ENCODE measurements around the gene NPHP4. TPM values are rescaled to one million over a fixed set of nuclear protein-coding genes. Genes with fewer than 3 reads are reported as not detected.

Gene NPHP4
- total and polyA plus RNA-seq, 10 of the 15 experiments (the other 5 are each of a cell fraction or from before 2014, with no cell fraction given) = 0.16 to 10.5 (median 3.1) TPM

GRCh38 chr1:5814046-5814619 is 178.1 kb downstream of the NPHP4 start (continued):
- TF ChIP-seq REST (IDR thresholded peaks at IDR 0.05; ENCODE audit: low read depth, low read length) (no peak), KAT2A (conservative IDR thresholded peaks at IDR 0.05; ENCODE audit: control insufficient read depth, low read depth, low read length) (no peak), ZNF592 (IDR thresholded peaks at IDR 0.05) (no peak)

GRCh38 chr1:5813480-5813879 is 178.7 kb downstream of the NPHP4 start:
- Histone ChIP-seq H3K9ac (ENCODE audit: control insufficient read depth, insufficient read depth, low read length) (no peak overlapping the region), H3K27me3 (replicated peaks in 1 of 2; ENCODE audit: control insufficient read depth in 2 of 2, insufficient read depth in 2 of 2, low read length in 1 of 2) (no peaks in the 10 kb centered on the region), H3K79me2 (ENCODE audit: control insufficient read depth, insufficient read depth, low read length) (no peaks in the 10 kb centered on the region), H3K36me3 (ENCODE audit: control insufficient read depth in 2 of 2, insufficient read depth in 2 of 2, low read length in 1 of 2) (no peaks in the 10 kb centered on the region), H3K4me1 (ENCODE audit: control insufficient read depth, insufficient read depth, low read length) (no peaks in the 10 kb centered on the region), H3K9me3 (replicated peaks; ENCODE audit: control insufficient read depth, insufficient read depth, low read length) (no peaks in the 10 kb centered on the region), H4K20me1 (ENCODE audit: control insufficient read depth, insufficient read depth) (no peaks in the 10 kb centered on the region), H3K27ac (ENCODE audit: control insufficient read depth, insufficient read depth) (no peak overlapping the region), H2AFZ (ENCODE audit: control insufficient read depth, low read depth, low read length) (no peak overlapping the region), H3K4me2 (ENCODE audit: control insufficient read depth, insufficient read depth) (no peak overlapping the region), H3K4me3 (no peak overlapping the region)
- in situ Hi-C loops (cut with MboI) (no loop called here), intact Hi-C loops (cut with micrococcal nuclease; ENCODE audit: unreplicated experiment) (no loop called here)
- no peak for ATAC-seq
- RAD21 ChIA-PET (ENCODE audit: unreplicated experiment) = no interaction called here
- DNase-seq (ENCODE audit: low read depth, low spot score) = no peak
- TF ChIP-seq PBX3 (IDR thresholded peaks at IDR 0.05; ENCODE audit: insufficient replicate concordance, low read depth, low read length) = no peak
- TF ChIP-seq NFYA (IDR thresholded peaks at IDR 0.05; ENCODE audit: borderline replicate concordance, low read depth, low read length) = no peak
- no peak for TF ChIP-seq TBL1XR1 (IDR thresholded peaks at IDR 0.05; ENCODE audit: low read depth, low read length)
- TF ChIP-seq SIX5 (IDR thresholded peaks at IDR 0.05; ENCODE audit: low read depth, low read length, severe bottlenecking) = no peak
- TF ChIP-seq ATF2 (IDR thresholded peaks at IDR 0.05; ENCODE audit: low read length) = no peak
- BruUV-seq (replicated peaks) = no TSS peak
- SMC1A ChIA-PET (ENCODE audit: uncharacterized antibody, unreplicated experiment) = no interaction called here
- 0% methylated on average over 3 of the region's 8 CpGs for WGBS (ENCODE audit: insufficient coverage, insufficient replicate concordance, low lambda C conversion rate, missing lambda C conversion rate)
- POLR2A ChIA-PET = no interaction called here
- no peak for FAIRE-seq
- CTCF ChIA-PET = no interaction called here

Measured in GM12878 (cell line).